ENCODE data around the gene AP2A1.

DNA sequence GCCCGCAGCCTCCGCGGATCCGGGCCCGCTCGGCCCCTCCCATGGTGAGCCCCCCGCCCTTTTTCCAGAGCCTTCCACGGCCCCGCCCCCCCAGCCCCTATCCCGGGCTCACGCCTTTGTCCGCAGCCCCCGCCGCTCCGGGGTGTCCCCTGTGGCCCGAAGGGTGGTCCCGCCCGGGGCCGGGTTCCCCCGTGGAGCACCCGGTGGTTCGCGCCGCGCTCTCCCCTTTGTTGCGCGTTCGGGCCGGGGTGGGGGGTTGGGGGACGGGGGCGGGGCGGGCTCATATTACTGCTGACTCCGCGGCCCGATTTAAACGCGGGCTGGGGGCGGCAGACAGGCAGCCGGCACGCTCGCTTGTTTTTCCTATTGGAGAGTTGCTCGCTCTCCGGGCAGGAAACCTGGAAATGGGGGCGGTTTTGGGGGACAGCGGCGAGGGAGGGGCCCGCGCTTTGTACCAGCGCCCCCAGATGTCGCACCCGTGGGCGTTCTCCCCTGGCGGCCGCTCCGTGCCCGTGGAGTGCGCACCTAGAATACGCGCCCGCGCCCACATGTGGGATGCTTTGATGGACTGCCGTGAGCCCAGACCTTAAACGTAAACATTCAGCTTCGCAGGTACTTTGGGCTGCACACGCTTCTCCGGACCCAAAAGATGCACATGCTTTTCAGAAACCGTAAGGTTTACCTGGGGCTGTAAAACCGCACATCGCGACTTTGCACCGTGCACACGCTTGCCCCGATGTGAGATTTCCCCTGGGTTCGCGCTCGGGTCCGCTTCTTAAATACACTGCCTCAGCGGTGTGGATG lies 84.9 kb downstream of the AP2A1 start:
- no peak for TF ChIP-seq POLR2A (IDR thresholded peaks at IDR 0.05)
- TF ChIP-seq, protein P1, sequence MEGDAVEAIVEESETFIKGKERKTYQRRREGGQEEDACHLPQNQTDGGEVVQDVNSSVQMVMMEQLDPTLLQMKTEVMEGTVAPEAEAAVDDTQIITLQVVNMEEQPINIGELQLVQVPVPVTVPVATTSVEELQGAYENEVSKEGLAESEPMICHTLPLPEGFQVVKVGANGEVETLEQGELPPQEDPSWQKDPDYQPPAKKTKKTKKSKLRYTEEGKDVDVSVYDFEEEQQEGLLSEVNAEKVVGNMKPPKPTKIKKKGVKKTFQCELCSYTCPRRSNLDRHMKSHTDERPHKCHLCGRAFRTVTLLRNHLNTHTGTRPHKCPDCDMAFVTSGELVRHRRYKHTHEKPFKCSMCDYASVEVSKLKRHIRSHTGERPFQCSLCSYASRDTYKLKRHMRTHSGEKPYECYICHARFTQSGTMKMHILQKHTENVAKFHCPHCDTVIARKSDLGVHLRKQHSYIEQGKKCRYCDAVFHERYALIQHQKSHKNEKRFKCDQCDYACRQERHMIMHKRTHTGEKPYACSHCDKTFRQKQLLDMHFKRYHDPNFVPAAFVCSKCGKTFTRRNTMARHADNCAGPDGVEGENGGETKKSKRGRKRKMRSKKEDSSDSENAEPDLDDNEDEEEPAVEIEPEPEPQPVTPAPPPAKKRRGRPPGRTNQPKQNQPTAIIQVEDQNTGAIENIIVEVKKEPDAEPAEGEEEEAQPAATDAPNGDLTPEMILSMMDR (IDR thresholded peaks at IDR 0.05) = no peak
